GM12878 (cell line): ENCODE results near the gene ACACB. TPM values are rescaled to one million over a fixed set of nuclear protein-coding genes. Genes with fewer than 3 reads are reported as not detected.

ENCODE experiments used
- BCL3 ChIP-seq: IDR thresholded peaks from 2 replicates; pipeline ENCODE4 v1.6.1; 2011; ENCODE audit warnings: borderline replicate concordance, low read depth, mild to moderate bottlenecking, moderate library complexity, low read length; ENCODE audit not compliant: insufficient read depth, poor library complexity, severe bottlenecking
- CBX5 ChIP-seq: sonication (generic); IDR thresholded peaks from 2 replicates; pipeline ENCODE4 v1.6.1; 2016; ENCODE audit warnings: low read depth, moderate library complexity, mild to moderate bottlenecking, inconsistent platforms
- CREB1 ChIP-seq: IDR thresholded peaks from 2 replicates; pipeline ENCODE4 v1.6.1; 2012; ENCODE audit warnings: low read depth, mild to moderate bottlenecking, inconsistent platforms
- CUX1 ChIP-seq: IDR thresholded peaks from 2 replicates; pipeline ENCODE4 v1.6.1; 2012; ENCODE audit warnings: improper control_type of control experiment, low read depth, low read length; ENCODE audit not compliant: insufficient replicate concordance
- DPF2 ChIP-seq: fragments of 450-650 bp; IDR thresholded peaks from 2 replicates; pipeline ENCODE4 v1.6.1; 2017; ENCODE audit warnings: mild to moderate bottlenecking
- EZH2 ChIP-seq: IDR thresholded peaks from 2 replicates; pipeline ENCODE4 v1.6.1; 2012; ENCODE audit warnings: low read depth, mild to moderate bottlenecking, control low read depth, inconsistent platforms, low read length, borderline replicate concordance; ENCODE audit not compliant: control insufficient read depth
- KDM1A ChIP-seq: fragments of 200-600 bp; sonication (generic); IDR thresholded peaks from 2 replicates; pipeline ENCODE4 v1.6.1; 2016; ENCODE audit warnings: borderline replicate concordance
- NBN ChIP-seq: fragments of 450-650 bp; IDR thresholded peaks from 2 replicates; pipeline ENCODE4 v1.6.1; 2016
- NR2F1 ChIP-seq: fragments of 450-650 bp; conservative IDR thresholded peaks from 2 replicates; pipeline ENCODE4 v1.6.1; 2017; ENCODE audit warnings: mild to moderate bottlenecking
- NRF1 ChIP-seq: conservative IDR thresholded peaks from 2 replicates; pipeline ENCODE4 v1.6.1; 2011; ENCODE audit warnings: mild to moderate bottlenecking, low read depth, low read length, improper control_type of control experiment
- PAX8 ChIP-seq: fragments of 450-650 bp; IDR thresholded peaks from 2 replicates; pipeline ENCODE4 v1.6.1; 2017; ENCODE audit warnings: mild to moderate bottlenecking, moderate library complexity
- RAD51 ChIP-seq: fragments of 450-650 bp; IDR thresholded peaks from 2 replicates; pipeline ENCODE4 v1.6.1; 2016; ENCODE audit warnings: moderate library complexity, mild to moderate bottlenecking, inconsistent platforms
- SMAD5 ChIP-seq: IDR thresholded peaks from 2 replicates; pipeline ENCODE4 v1.6.1; 2016; ENCODE audit warnings: antibody characterized with exemption, low read depth
- SPI1 ChIP-seq: IDR thresholded peaks from 2 replicates; pipeline ENCODE4 v1.6.1; 2011; ENCODE audit warnings: low read depth, mild to moderate bottlenecking, low read length, moderate library complexity, borderline replicate concordance; ENCODE audit not compliant: insufficient read depth
- SREBF1 ChIP-seq: IDR thresholded peaks from 2 replicates; pipeline ENCODE4 v1.6.1; 2012; ENCODE audit warnings: mild to moderate bottlenecking, low read length
- YY1 ChIP-seq: IDR thresholded peaks from 2 replicates; pipeline ENCODE4 v1.6.1; 2011; ENCODE audit warnings: low read depth, mild to moderate bottlenecking, low read length
- polyA plus RNA-seq, 11 experiments: library from polyadenylated mRNA; depleted of rRNA in 4 of 11; unstranded in 6 of 11; stranded (reverse) in 5 of 11; fragments of >200 nt; fragmentation: Nextera tagmentation in 4 of 11; fragmentation: Illumina TruSeq in 1 of 11; extraction: Ambion mirVana in 4 of 11; extraction: Trizol in 1 of 11; gene quantifications; 1 replicate in 1 of 11; 2 replicates in 10 of 11; pipeline versions ENCODE4 v1.2.1 to v1.2.3, GENCODE V29; 2011 to 2016; ENCODE audit warnings: inconsistent platforms in 2 of 11, missing spikeins in 2 of 11, low read depth in 1 of 11
- total RNA-seq, 4 experiments: library from RNA; depleted of rRNA in 3 of 4; stranded (reverse); fragments of >200 nt in 3 of 4; fragmentation: Illumina TruSeq in 1 of 4; extraction: Trizol in 1 of 4; gene quantifications; 2 replicates each; pipeline versions ENCODE4 v1.2.1 to v1.2.3, GENCODE V29; 2013 to 2021
- TF ChIP-seq, protein P1 (sequence below): IDR thresholded peaks from 2 replicates; pipeline ENCODE4 v1.6.1; 2012; ENCODE audit warnings: mild to moderate bottlenecking, low read depth, low read length
- TF ChIP-seq, protein P2 (sequence below): IDR thresholded peaks from 2 replicates; pipeline ENCODE4 v1.6.1; 2011; ENCODE audit warnings: low read depth, mild to moderate bottlenecking, low read length, moderate library complexity, borderline replicate concordance; ENCODE audit errors: extremely low read depth

ACACB gene
- total and polyA plus RNA-seq, 10 of the 15 experiments (the other 5 are each of a cell fraction or from before 2014, with no cell fraction given): 0.05 to 1.9 (median 0.38) TPM; not detected in 2

- no peak for TF ChIP-seq BCL3
- TF ChIP-seq KDM1A: no peak
- no peak for TF ChIP-seq EZH2
- TF ChIP-seq YY1: peak; percentile 79
- no peak for TF ChIP-seq SREBF1
- TF ChIP-seq NR2F1: peak; percentile 89
- TF ChIP-seq CBX5: peak; percentile 62; the same call in 1 of the 2 replicates
- TF ChIP-seq CREB1: peak; percentile 96
- TF ChIP-seq NBN: peak; percentile 91
- TF ChIP-seq, protein P1, sequence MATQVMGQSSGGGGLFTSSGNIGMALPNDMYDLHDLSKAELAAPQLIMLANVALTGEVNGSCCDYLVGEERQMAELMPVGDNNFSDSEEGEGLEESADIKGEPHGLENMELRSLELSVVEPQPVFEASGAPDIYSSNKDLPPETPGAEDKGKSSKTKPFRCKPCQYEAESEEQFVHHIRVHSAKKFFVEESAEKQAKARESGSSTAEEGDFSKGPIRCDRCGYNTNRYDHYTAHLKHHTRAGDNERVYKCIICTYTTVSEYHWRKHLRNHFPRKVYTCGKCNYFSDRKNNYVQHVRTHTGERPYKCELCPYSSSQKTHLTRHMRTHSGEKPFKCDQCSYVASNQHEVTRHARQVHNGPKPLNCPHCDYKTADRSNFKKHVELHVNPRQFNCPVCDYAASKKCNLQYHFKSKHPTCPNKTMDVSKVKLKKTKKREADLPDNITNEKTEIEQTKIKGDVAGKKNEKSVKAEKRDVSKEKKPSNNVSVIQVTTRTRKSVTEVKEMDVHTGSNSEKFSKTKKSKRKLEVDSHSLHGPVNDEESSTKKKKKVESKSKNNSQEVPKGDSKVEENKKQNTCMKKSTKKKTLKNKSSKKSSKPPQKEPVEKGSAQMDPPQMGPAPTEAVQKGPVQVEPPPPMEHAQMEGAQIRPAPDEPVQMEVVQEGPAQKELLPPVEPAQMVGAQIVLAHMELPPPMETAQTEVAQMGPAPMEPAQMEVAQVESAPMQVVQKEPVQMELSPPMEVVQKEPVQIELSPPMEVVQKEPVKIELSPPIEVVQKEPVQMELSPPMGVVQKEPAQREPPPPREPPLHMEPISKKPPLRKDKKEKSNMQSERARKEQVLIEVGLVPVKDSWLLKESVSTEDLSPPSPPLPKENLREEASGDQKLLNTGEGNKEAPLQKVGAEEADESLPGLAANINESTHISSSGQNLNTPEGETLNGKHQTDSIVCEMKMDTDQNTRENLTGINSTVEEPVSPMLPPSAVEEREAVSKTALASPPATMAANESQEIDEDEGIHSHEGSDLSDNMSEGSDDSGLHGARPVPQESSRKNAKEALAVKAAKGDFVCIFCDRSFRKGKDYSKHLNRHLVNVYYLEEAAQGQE: no peak
- TF ChIP-seq, protein P2, sequence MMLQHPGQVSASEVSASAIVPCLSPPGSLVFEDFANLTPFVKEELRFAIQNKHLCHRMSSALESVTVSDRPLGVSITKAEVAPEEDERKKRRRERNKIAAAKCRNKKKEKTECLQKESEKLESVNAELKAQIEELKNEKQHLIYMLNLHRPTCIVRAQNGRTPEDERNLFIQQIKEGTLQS: peak; percentile 25; the same call in 1 of the 2 replicates
- no peak for TF ChIP-seq PAX8
- no peak for TF ChIP-seq NRF1
- 0 out of 2 replicates have a peak, but pooled peaks have one; percentile 32 for TF ChIP-seq SPI1
- TF ChIP-seq RAD51: peak; percentile 48; the same call in 1 of the 2 replicates
- peak; percentile 37; the same call in 1 of the 2 replicates for TF ChIP-seq DPF2
- TF ChIP-seq CUX1: no peak
- peak; percentile 76; the same call in 1 of the 2 replicates for TF ChIP-seq SMAD5
Observed at GRCh38 chr12:109093022-109093918, 23.1 kb upstream of the ACACB start, which contains the start of gene ALKBH2 (continued).
